HEK293T (cell line): ENCODE data around the gene CES5A.
"Not testable (repeated sequence)": the region's sequence is repeated elsewhere in the genome, so short reads cannot be mapped to it uniquely, and the experiment has no call there.

ENCODE experiments used
- CTCF ChIA-PET: fragments of 350-600 bp; formaldehyde crosslinking; extraction: SDS; loops from one replicate; lab custom pipeline; 2021; ENCODE audit warnings: antibody characterized with exemption, inconsistent platforms; lab: Yijun Ruan, JAX
- POLR2A ChIA-PET: fragments of 350-600 bp; formaldehyde crosslinking; extraction: SDS; loops from one replicate; lab custom pipeline; 2020; ENCODE audit warnings: antibody characterized with exemption, inconsistent platforms; lab: Yijun Ruan, JAX
- DNase-seq: peaks from one replicate; pipeline ENCODE4 v3.0.0; 2012; ENCODE audit warnings: mixed read lengths; ENCODE audit errors: extremely low spot score
- ARNT ChIP-seq: fragments of 450-650 bp; IDR thresholded peaks from 2 replicates; pipeline ENCODE4 v1.6.1; 2017; ENCODE audit warnings: mild to moderate bottlenecking
- BHLHE40 ChIP-seq: fragments of 450-650 bp; IDR thresholded peaks from 2 replicates; pipeline ENCODE4 v1.6.1; 2016; ENCODE audit warnings: mild to moderate bottlenecking, moderate library complexity, borderline replicate concordance
- CTBP1 ChIP-seq: fragments of 450-650 bp; IDR thresholded peaks from 2 replicates; pipeline ENCODE4 v1.6.1; 2016; ENCODE audit warnings: borderline replicate concordance
- ELF4 ChIP-seq: fragments of 450-650 bp; IDR thresholded peaks from 2 replicates; pipeline ENCODE4 v1.6.1; 2017; ENCODE audit warnings: antibody characterized with exemption
- FOXA1 ChIP-seq: fragments of 450-650 bp; IDR thresholded peaks from 2 replicates; pipeline ENCODE4 v1.6.1; 2016; ENCODE audit warnings: mild to moderate bottlenecking
- FOXK2 ChIP-seq: fragments of 450-650 bp; IDR thresholded peaks from 2 replicates; pipeline ENCODE4 v1.6.1; 2016; ENCODE audit warnings: mild to moderate bottlenecking
- FOXM1 ChIP-seq: fragments of 450-650 bp; IDR thresholded peaks from 2 replicates; pipeline ENCODE4 v1.6.1; 2017; ENCODE audit warnings: mild to moderate bottlenecking, borderline replicate concordance
- HDGF ChIP-seq: fragments of 450-650 bp; IDR thresholded peaks from 2 replicates; pipeline ENCODE4 v1.6.1; 2017; ENCODE audit warnings: antibody characterized with exemption, borderline replicate concordance
- L3MBTL2 ChIP-seq: fragments of 450-650 bp; conservative IDR thresholded peaks from 2 replicates; pipeline ENCODE4 v1.6.1; 2016; ENCODE audit warnings: mild to moderate bottlenecking
- LEF1 ChIP-seq: fragments of 450-650 bp; IDR thresholded peaks from 2 replicates; pipeline ENCODE4 v1.6.1; 2017; ENCODE audit warnings: mild to moderate bottlenecking, borderline replicate concordance
- NFRKB ChIP-seq: fragments of 450-650 bp; IDR thresholded peaks from 2 replicates; pipeline ENCODE4 v1.6.1; 2016; ENCODE audit warnings: mild to moderate bottlenecking, moderate library complexity
- PKNOX1 ChIP-seq: fragments of 450-650 bp; IDR thresholded peaks from 2 replicates; pipeline ENCODE4 v1.6.1; 2016
- SP1 ChIP-seq: fragments of 450-650 bp; IDR thresholded peaks from 2 replicates; pipeline ENCODE4 v1.6.1; 2017
- SUZ12 ChIP-seq: fragments of 450-650 bp; IDR thresholded peaks from 2 replicates; pipeline ENCODE4 v1.6.1; 2016; ENCODE audit warnings: mild to moderate bottlenecking
- TARDBP ChIP-seq: fragments of 450-650 bp; IDR thresholded peaks from 2 replicates; pipeline ENCODE4 v1.6.1; 2016
- ZNF384 ChIP-seq: fragments of 450-650 bp; IDR thresholded peaks from 2 replicates; pipeline ENCODE4 v1.6.1; 2016

Gene CES5A

DNA sequence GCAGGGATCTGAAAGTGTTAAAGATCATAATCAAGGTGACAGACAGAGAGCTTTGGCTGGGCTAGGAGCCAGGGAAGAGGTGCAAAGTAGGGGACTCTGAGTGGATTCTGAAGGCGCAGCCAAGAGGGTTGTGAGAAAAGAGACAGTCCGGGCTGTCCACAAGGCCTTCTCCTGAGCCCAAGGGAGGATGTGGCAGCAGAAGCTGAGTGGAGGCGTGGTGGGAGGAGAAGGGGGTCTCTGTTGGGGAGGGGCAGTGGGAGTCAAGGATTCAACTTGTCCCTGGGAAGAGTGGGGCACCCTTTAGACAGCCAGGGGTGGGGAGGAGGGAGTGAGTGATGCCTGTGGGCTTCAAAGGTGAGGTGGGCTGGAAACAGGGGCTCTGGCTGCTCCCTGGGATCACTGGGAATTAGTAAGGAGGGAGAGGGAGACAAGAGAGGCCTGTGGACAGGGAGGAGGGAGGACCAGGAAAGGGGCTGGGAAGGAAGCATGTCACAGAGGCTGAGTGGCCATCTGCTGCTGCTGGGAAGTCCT, 52.8 kb downstream of the CES5A start:
- TF ChIP-seq LEF1 (no peak), SP1 (no peak), FOXM1 (no peak), ELF4 (no peak), ZNF384 (no peak), TARDBP (no peak), HDGF (no peak), CTBP1 (no peak), L3MBTL2 (no peak)
- CTCF ChIA-PET: no interaction called here
- POLR2A ChIA-PET: no interaction called here
- no peak for DNase-seq

DNA sequence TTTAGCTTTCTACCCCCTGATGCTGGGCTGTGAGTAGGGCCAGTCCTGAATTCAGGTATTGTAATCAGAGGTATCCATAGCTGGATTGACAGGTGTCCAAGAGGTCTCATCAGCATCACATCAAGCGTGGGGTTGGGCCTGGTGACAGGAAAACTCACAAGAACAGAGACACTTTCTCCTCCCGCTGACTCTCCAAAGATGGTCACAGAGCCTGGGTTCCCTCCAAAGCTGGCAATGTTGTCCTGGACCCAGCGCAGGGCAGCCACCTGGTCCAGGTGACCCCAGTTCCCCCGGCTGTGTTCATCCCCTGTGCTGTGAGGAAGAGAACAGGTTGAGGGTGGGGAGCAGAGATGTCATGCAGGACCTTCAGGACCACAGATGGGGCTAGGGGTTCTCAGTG, 54.0 kb downstream of the CES5A start:
- ChIA-PET CTCF (no interaction called here), POLR2A (no interaction called here)
- TF ChIP-seq FOXK2 (no peak), SP1 (no peak)
- DNase-seq: no peak

GRCh38 chr16:55820615-55821014, 54.6 kb downstream of the CES5A start:
- DNase-seq: no peak
- ChIA-PET CTCF (no interaction called here), POLR2A (no interaction called here)
- TF ChIP-seq BHLHE40 (no peak), SP1 (no peak), TARDBP (no peak), FOXM1 (no peak), FOXK2 (no peak), ARNT (no peak), NFRKB (no peak), CTBP1 (no peak), ZNF384 (no peak), PKNOX1 (no peak), LEF1 (no peak), L3MBTL2 (no peak), ELF4 (no peak), SUZ12 (no peak), HDGF (no peak), FOXA1 (no peak)

- ChIA-PET POLR2A (no interaction called here), CTCF (no interaction called here)
- no peak for DNase-seq
- TF ChIP-seq FOXK2 (no peak), FOXM1 (no peak), LEF1 (no peak), ELF4 (no peak), CTBP1 (no peak), ARNT (no peak), SP1 (no peak), TARDBP (no peak), ZNF384 (no peak), PKNOX1 (no peak), FOXA1 (no peak), NFRKB (no peak), BHLHE40 (no peak), HDGF (no peak), SUZ12 (no peak), L3MBTL2 (no peak)
These were observed 57.8 kb downstream of the CES5A start for GRCh38 chr16:55817236-55817912.

- POLR2A ChIA-PET, DNase-seq, CTCF ChIA-PET: not testable (repeated sequence)
These were observed 59.0 kb downstream of the CES5A start for GRCh38 chr16:55816222-55816621.

- no peak for TF ChIP-seq LEF1
- TF ChIP-seq FOXA1: no peak
- no peak for TF ChIP-seq PKNOX1
- no peak for TF ChIP-seq CTBP1
- no peak for TF ChIP-seq ELF4
- TF ChIP-seq SUZ12: no peak
- TF ChIP-seq FOXM1: no peak
- no peak for TF ChIP-seq L3MBTL2
- TF ChIP-seq TARDBP: no peak
- TF ChIP-seq SP1: no peak
- DNase-seq: no peak
- CTCF ChIA-PET: no interaction called here
- POLR2A ChIA-PET: no interaction called here
These were observed 59.9 kb downstream of the CES5A start for GRCh38 chr16:55815320-55815719.

DNA sequence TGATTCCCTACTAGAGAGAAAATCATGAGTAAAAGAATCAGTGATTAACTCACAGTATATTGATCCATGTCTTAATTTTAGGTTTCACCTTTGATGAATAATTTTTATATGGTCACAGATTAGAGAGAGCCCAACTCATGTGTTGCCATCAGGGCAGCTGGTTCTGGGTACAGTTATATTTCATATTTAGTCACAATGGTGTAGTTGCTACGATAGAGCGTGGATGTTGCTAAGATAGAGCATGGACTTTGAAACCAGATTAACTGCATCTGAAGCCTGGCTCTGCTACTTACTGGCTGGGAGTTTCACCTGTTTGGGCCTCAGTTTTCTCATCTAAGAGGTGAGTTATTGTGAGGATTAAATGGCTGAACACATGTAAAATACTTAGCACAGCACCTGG, 61.0 kb downstream of the CES5A start:
- DNase-seq, CTCF ChIA-PET, POLR2A ChIA-PET: not testable (repeated sequence)

DNA sequence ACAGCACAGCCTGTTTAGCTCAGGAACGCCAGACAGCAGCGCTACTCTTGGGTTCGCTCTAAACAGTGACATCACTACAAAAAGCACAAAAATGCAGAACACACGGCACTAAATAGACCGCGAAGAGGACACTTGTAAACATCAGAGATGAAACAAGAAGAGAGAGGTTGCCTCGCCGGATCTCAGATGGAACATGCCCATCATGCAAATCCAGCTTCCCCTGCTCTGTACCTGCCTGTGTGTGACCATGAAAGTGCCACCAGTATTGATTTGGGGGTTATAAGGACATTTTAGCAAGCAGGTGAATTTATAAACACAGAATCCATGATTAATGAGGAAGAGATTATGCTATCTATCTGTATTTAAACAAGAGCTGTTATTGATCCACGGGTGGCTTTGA, 61.4 kb downstream of the CES5A start:
- CTCF ChIA-PET, DNase-seq, POLR2A ChIA-PET: not testable (repeated sequence)
